HG02798 (cell line): ENCODE data around the gene MSX2.
"Not testable (repeated sequence)": the region's sequence is repeated elsewhere in the genome, so short reads cannot be mapped to it uniquely, and the experiment has no call there.

Experiments used
- ATAC-seq: cut with Tn5 transposase; IDR thresholded peaks from one replicate; pipeline ENCODE4 v1.9.1; 2021; ENCODE audit warnings: mild to moderate bottlenecking; ENCODE audit not compliant: unreplicated experiment, poor library complexity

MSX2 gene

GRCh38 chr5:174732036-174733020, 7.9 kb downstream of the MSX2 start:
- ATAC-seq = no peak

- no peak for ATAC-seq
These were observed 8.8 kb downstream of the MSX2 start for GRCh38 chr5:174733091-174733690.

- no peak for ATAC-seq
These were observed 9.5 kb downstream of the MSX2 start for GRCh38 chr5:174733836-174734235.

- no peak for ATAC-seq
These were observed 10.5 kb downstream of the MSX2 start for GRCh38 chr5:174734571-174735497.

- no peak for ATAC-seq
These were observed 11.3 kb downstream of the MSX2 start for GRCh38 chr5:174735498-174736330.

- no peak for ATAC-seq
These were observed 11.9 kb downstream of the MSX2 start for GRCh38 chr5:174736331-174736721.

GRCh38 chr5:174736777-174737176, 12.4 kb downstream of the MSX2 start:
- no peak for ATAC-seq

- ATAC-seq = no peak
These were observed 12.9 kb downstream of the MSX2 start for GRCh38 chr5:174737330-174737729.

- no peak for ATAC-seq
These were observed 17.0 kb downstream of the MSX2 start for GRCh38 chr5:174741352-174741751.

GRCh38 chr5:174744896-174745295, 20.5 kb downstream of the MSX2 start:
- no peak for ATAC-seq

- ATAC-seq = no peak
These were observed 21.3 kb downstream of the MSX2 start for GRCh38 chr5:174745590-174746103.

- no peak for ATAC-seq
These were observed 26.3 kb downstream of the MSX2 start for GRCh38 chr5:174750711-174751110.

- ATAC-seq = no peak
These were observed 27.0 kb downstream of the MSX2 start for GRCh38 chr5:174751154-174752000.

- no peak for ATAC-seq
These were observed 27.7 kb downstream of the MSX2 start for GRCh38 chr5:174752121-174752520.

- no peak for ATAC-seq
These were observed 30.7 kb downstream of the MSX2 start for GRCh38 chr5:174755106-174755505.

- no peak for ATAC-seq
These were observed 34.7 kb downstream of the MSX2 start for GRCh38 chr5:174759091-174759490.

- no peak for ATAC-seq
These were observed 36.3 kb downstream of the MSX2 start for GRCh38 chr5:174760721-174761120.

- ATAC-seq = not testable (repeated sequence)
These were observed 37.0 kb downstream of the MSX2 start for GRCh38 chr5:174761341-174761740.

- no peak for ATAC-seq
These were observed 39.9 kb downstream of the MSX2 start for GRCh38 chr5:174764309-174764708.
